Neural progenitor cell (in vitro differentiated cells): ENCODE measurements around the gene PTPRG.

Experiments used
- EZH2phosphoT487 ChIP-seq: fragments of 200-600 bp; sonication (generic); IDR thresholded peaks from 2 replicates; pipeline ENCODE4 v1.6.1; 2017; ENCODE audit warnings: antibody characterized with exemption
- TF ChIP-seq, protein P1 (sequence below): fragments of 200-600 bp; sonication (generic); IDR thresholded peaks from 2 replicates; pipeline ENCODE4 v1.5.1; 2017; ENCODE audit warnings: antibody characterized with exemption, mild to moderate bottlenecking

DNA sequence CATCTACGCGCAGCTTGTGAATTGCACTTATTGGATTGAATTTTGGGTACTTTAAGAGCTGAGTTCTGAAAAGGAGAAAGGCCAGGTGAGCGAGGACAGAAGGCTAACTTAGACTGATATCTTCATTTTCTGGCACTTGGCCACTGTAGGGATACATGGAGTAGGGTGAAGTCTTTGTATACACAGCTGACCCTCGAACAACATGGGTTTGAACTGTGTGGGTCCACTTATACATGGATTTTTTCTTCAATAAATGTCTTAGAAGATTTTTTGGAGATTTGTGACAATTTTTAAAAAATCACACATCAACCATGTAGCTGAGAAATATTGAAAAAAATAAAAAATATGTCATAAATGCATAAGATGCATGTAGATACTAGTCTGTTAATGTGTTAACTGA is 18.3 kb downstream of the PTPRG start:
- no peak for TF ChIP-seq EZH2phosphoT487
- TF ChIP-seq, protein P1, sequence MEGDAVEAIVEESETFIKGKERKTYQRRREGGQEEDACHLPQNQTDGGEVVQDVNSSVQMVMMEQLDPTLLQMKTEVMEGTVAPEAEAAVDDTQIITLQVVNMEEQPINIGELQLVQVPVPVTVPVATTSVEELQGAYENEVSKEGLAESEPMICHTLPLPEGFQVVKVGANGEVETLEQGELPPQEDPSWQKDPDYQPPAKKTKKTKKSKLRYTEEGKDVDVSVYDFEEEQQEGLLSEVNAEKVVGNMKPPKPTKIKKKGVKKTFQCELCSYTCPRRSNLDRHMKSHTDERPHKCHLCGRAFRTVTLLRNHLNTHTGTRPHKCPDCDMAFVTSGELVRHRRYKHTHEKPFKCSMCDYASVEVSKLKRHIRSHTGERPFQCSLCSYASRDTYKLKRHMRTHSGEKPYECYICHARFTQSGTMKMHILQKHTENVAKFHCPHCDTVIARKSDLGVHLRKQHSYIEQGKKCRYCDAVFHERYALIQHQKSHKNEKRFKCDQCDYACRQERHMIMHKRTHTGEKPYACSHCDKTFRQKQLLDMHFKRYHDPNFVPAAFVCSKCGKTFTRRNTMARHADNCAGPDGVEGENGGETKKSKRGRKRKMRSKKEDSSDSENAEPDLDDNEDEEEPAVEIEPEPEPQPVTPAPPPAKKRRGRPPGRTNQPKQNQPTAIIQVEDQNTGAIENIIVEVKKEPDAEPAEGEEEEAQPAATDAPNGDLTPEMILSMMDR, result no peak
